Uterus (tissue), 4 donors: ENCODE results near the gene TMEM245. TPM values are rescaled to one million over a fixed set of nuclear protein-coding genes. Genes with fewer than 3 reads are reported as not detected.

ENCODE experiments used
- DNase-seq, 2 donors: peaks; one replicate each; pipeline ENCODE4 v3.0.0-alpha.2; 2019 to 2020
- H3K27ac ChIP-seq, 2 donors: fragments of 200-600 bp; sonication (generic); 1 replicate in 1 of 2; 2 replicates in 1 of 2; pipeline ENCODE4 v1.5.1; 2016 to 2018
- H3K27me3 ChIP-seq, 2 donors: fragments of 200-600 bp; sonication (generic); one replicate each; pipeline ENCODE4 v1.5.1; 2018 to 2019; ENCODE audit warnings: control low read depth in 1 of 2
- H3K36me3 ChIP-seq, 2 donors: fragments of 200-600 bp; sonication (generic); one replicate each; pipeline ENCODE4 v1.5.1; 2019; ENCODE audit warnings: control low read depth in 1 of 2
- H3K4me1 ChIP-seq, 2 donors: fragments of 200-600 bp; sonication (generic); one replicate each; pipeline ENCODE4 v1.5.1; 2018 to 2019; ENCODE audit warnings: control low read depth in 1 of 2
- H3K4me3 ChIP-seq, 2 donors: fragments of 200-600 bp; sonication (generic); 1 replicate in 1 of 2; 2 replicates in 1 of 2; pipeline ENCODE4 v1.5.1; 2018 to 2019; ENCODE audit warnings: mild to moderate bottlenecking in 1 of 2
- H3K9me3 ChIP-seq, 2 donors: fragments of 200-600 bp; sonication (generic); one replicate each; pipeline ENCODE4 v1.5.1; 2019; ENCODE audit warnings: control low read depth in 1 of 2
- CTCF ChIP-seq, 4 experiments: fragments of 200-600 bp in 2 of 4; fragments of 450-650 bp in 2 of 4; sonication (generic) in 2 of 4; IDR thresholded peaks; one replicate each; pipeline ENCODE4 v1.5.1; 2016 to 2019; ENCODE audit warnings: antibody characterized with exemption in 4 of 4, mild to moderate bottlenecking in 2 of 4, moderate library complexity in 1 of 4
- POLR2A ChIP-seq, 2 donors: fragments of 450-650 bp; IDR thresholded peaks; one replicate each; pipeline ENCODE4 v1.6.1; 2016; ENCODE audit warnings: antibody characterized with exemption in 2 of 2, mild to moderate bottlenecking in 1 of 2, moderate library complexity in 1 of 2
- intact Hi-C: fragments of 100-400 bp; cut with DNase I; formaldehyde crosslinking; loops from one replicate; pipeline ENCODE4 v1.15.1; 2023; ENCODE audit warnings: low total_unique reads
- total RNA-seq, 4 donors: library from RNA; depleted of rRNA in 3 of 4; stranded (reverse); fragments of >200 nt in 3 of 4; gene quantifications; one replicate each; pipeline versions ENCODE4 v1.1.0 to v1.2.4, GENCODE V29; 2014 to 2023
- donor health status: DM: yes; HTN: yes; CAD: no.

Gene TMEM245
- total RNA-seq, 4 donors from 2014 or later: 59.7 to 80.0 (median 76.0) TPM

GRCh38 chr9:109012876-109013678 lies 106.7 kb downstream of the TMEM245 start, which contains the start of gene CTNNAL1:
Gene CTNNAL1, minus strand, starts transcription at chr9:109013499. Its CDS starts 57 bp downstream, at chr9:109013442.
- Histone ChIP-seq H3K27me3 (no peaks in the 10 kb centered on the region), H3K9me3 (no peaks in the 10 kb centered on the region), H3K36me3 (no peaks in the 10 kb centered on the region), H3K4me3 (peak within 1 kb of the TSS; percentile 68 to 94), H3K27ac (peak within 1 kb of the TSS; percentile 83 to 98), H3K4me1 (peaks cover 0 to 16% of the 10 kb centered on the region in 2 donors)
- intact Hi-C loops: no loop called here
- TF ChIP-seq CTCF (IDR thresholded peaks at IDR 0.05) (no peak), POLR2A (IDR thresholded peaks at IDR 0.05) (peak; percentile 89 to 95)
- DNase-seq: peak; percentile 95 to 96

- H3K27me3 ChIP-seq: no peaks in the 10 kb centered on the region
- H3K4me1 ChIP-seq: peaks cover 0 to 16% of the 10 kb centered on the region in 2 donors
- peak; percentile 58 to 72 for DNase-seq
- H3K9me3 ChIP-seq: no peaks in the 10 kb centered on the region
- H3K27ac ChIP-seq: peak overlapping the region; percentile 83 to 98
- H3K36me3 ChIP-seq: no peaks in the 10 kb centered on the region
- TF ChIP-seq CTCF (IDR thresholded peaks at IDR 0.05): no peak
- TF ChIP-seq POLR2A (IDR thresholded peaks at IDR 0.05): peak in 1 of 2 donors; percentile 24
- H3K4me3 ChIP-seq: peak overlapping the region; percentile 68 to 94
- intact Hi-C loops: no loop called here
Measured at GRCh38 chr9:109012009-109012875, 107.5 kb downstream of the TMEM245 start.

- intact Hi-C loops: no loop called here
- peaks cover 0 to 16% of the 10 kb centered on the region in 2 donors for H3K4me1 ChIP-seq
- no peak for DNase-seq
- H3K27me3 ChIP-seq: no peaks in the 10 kb centered on the region
- H3K9me3 ChIP-seq: no peaks in the 10 kb centered on the region
- peak overlapping the region in 1 of 2 donors; percentile 94 for H3K4me3 ChIP-seq
- TF ChIP-seq POLR2A (IDR thresholded peaks at IDR 0.05) (no peak), CTCF (IDR thresholded peaks at IDR 0.05) (no peak)
- H3K27ac ChIP-seq: peak overlapping the region; percentile 83 to 98
- H3K36me3 ChIP-seq: no peaks in the 10 kb centered on the region
Measured at GRCh38 chr9:109011231-109011671, 108.5 kb downstream of the TMEM245 start.

GRCh38 chr9:109010746-109011145 lies 109.0 kb downstream of the TMEM245 start:
- Histone ChIP-seq H3K4me1 (peaks cover 0 to 16% of the 10 kb centered on the region in 2 donors), H3K36me3 (no peaks in the 10 kb centered on the region), H3K4me3 (no peak overlapping the region), H3K9me3 (no peaks in the 10 kb centered on the region), H3K27ac (peak overlapping the region; percentile 83 to 98), H3K27me3 (no peaks in the 10 kb centered on the region)
- intact Hi-C loops: no loop called here
- DNase-seq: peak in 1 of 2 donors; percentile 52
- no peak for TF ChIP-seq CTCF (IDR thresholded peaks at IDR 0.05)
- peak in 1 of 2 donors; percentile 9 for TF ChIP-seq POLR2A (IDR thresholded peaks at IDR 0.05)
